HPDE6-E6E7 (cell line): ENCODE measurements around the gene SAMD10.
A peak's percentile ranks its signal among the peaks of the same experiment; 100 is the strongest.
"Not testable (repeated sequence)": the region's sequence is repeated elsewhere in the genome, so short reads cannot be mapped to it uniquely, and the experiment has no call there.

Experiments
- DNase-seq: peaks from one replicate; pipeline ENCODE4 v3.0.0; 2011; ENCODE audit warnings: missing footprints; ENCODE audit errors: extremely low spot score

The SAMD10 gene

GRCh38 chr20:63941282-63942081, 38.0 kb downstream of the SAMD10 start:
- peak; percentile 90 for DNase-seq

- no peak for DNase-seq
Observed at GRCh38 chr20:63940472-63941266, 38.8 kb downstream of the SAMD10 start.

- DNase-seq = no peak
Observed at GRCh38 chr20:63940071-63940471, 39.4 kb downstream of the SAMD10 start.

- no peak for DNase-seq
Observed at GRCh38 chr20:63939061-63939935, 40.1 kb downstream of the SAMD10 start.

GRCh38 chr20:63937596-63937995, 41.8 kb downstream of the SAMD10 start:
- DNase-seq = no peak

- no peak for DNase-seq
Observed at GRCh38 chr20:63935447-63935846, 44.0 kb downstream of the SAMD10 start.

- no peak for DNase-seq
Observed at GRCh38 chr20:63934271-63935068, 45.0 kb downstream of the SAMD10 start.

GRCh38 chr20:63933646-63934045, 45.8 kb downstream of the SAMD10 start:
- no peak for DNase-seq

GRCh38 chr20:63932606-63933160, 46.8 kb downstream of the SAMD10 start:
- no peak for DNase-seq

GRCh38 chr20:63931735-63932134, 47.7 kb downstream of the SAMD10 start:
- no peak for DNase-seq

GRCh38 chr20:63930971-63931553, 48.4 kb downstream of the SAMD10 start:
- DNase-seq = no peak

GRCh38 chr20:63929473-63929883, 50.0 kb downstream of the SAMD10 start:
- DNase-seq = not testable (repeated sequence)

GRCh38 chr20:63929071-63929470, 50.4 kb downstream of the SAMD10 start:
- DNase-seq = no peak

GRCh38 chr20:63926298-63926697, 53.1 kb downstream of the SAMD10 start:
- no peak for DNase-seq

GRCh38 chr20:63924241-63924640, 55.2 kb downstream of the SAMD10 start:
- no peak for DNase-seq
